Cardiac muscle cell (in vitro differentiated cells and primary cell): Measurements from ENCODE around the gene CHIA. TPM values are rescaled to one million over a fixed set of nuclear protein-coding genes. Genes with fewer than 3 reads are reported as not detected.

ENCODE experiments used
- DNase-seq, 2 donors: peaks; one replicate each; pipeline versions ENCODE4 v3.0.0 to v3.0.0-alpha.2; 2010 to 2017; ENCODE audit warnings: low read depth in 1 of 2, low spot score in 1 of 2
- H3K27ac ChIP-seq: fragments of 200-600 bp; sonication (generic); 2 replicates; pipeline ENCODE4 v1.5.1; 2016
- H3K27me3 ChIP-seq: fragments of 200-600 bp; sonication (generic); 2 replicates; pipeline ENCODE4 v1.6.0; 2016; ENCODE audit warnings: control low read depth
- H3K36me3 ChIP-seq: fragments of 200-600 bp; sonication (generic); 2 replicates; pipeline ENCODE4 v1.5.1; 2016; ENCODE audit warnings: control low read depth
- H3K4me1 ChIP-seq: fragments of 200-600 bp; sonication (generic); 2 replicates; pipeline ENCODE4 v1.8.1; 2017; ENCODE audit warnings: low read depth, mild to moderate bottlenecking, mixed run types
- H3K4me3 ChIP-seq: fragments of 200-600 bp; sonication (generic); 2 replicates; pipeline ENCODE4 v1.5.1; 2016; ENCODE audit warnings: mild to moderate bottlenecking
- H3K9me3 ChIP-seq: fragments of 200-600 bp; sonication (generic); 2 replicates; pipeline ENCODE4 v1.5.1; 2017; ENCODE audit warnings: low read depth, mild to moderate bottlenecking, control low read depth
- CTCF ChIP-seq: IDR thresholded peaks from 2 replicates; pipeline ENCODE4 v1.5.1; 2012; ENCODE audit warnings: low read depth, mild to moderate bottlenecking, low read length
- polyA plus RNA-seq: library from polyadenylated mRNA; unstranded; fragments of >200 nt; fragmentation: Nextera tagmentation; extraction: Ambion mirVana; gene quantifications from 2 replicates; pipeline ENCODE4 v1.2.1, GENCODE V29; 2016
- total RNA-seq: library from RNA; depleted of rRNA; stranded (reverse); fragments of >200 nt; gene quantifications from 2 replicates; pipeline ENCODE4 v1.2.3, GENCODE V29; 2016

The CHIA gene
- total and polyA plus RNA-seq, 2 experiments from 2014 or later: not detected

- H3K4me1 ChIP-seq: peaks cover 8% of the 10 kb centered on the region
- H3K9me3 ChIP-seq: no peaks in the 10 kb centered on the region
- no peaks in the 10 kb centered on the region for H3K36me3 ChIP-seq
- H3K27me3 ChIP-seq: peaks cover 33% of the 10 kb centered on the region
- TF ChIP-seq CTCF: no peak
- no peak overlapping the region for H3K4me3 ChIP-seq
- DNase-seq: no peak
- H3K27ac ChIP-seq: no peak overlapping the region
These were observed 39.1 kb upstream of the CHIA start for GRCh38 chr1:111251570-111251969.

- Histone ChIP-seq H3K27me3 (peaks cover 42% of the 10 kb centered on the region), H3K9me3 (no peaks in the 10 kb centered on the region), H3K36me3 (no peaks in the 10 kb centered on the region), H3K4me3 (no peak overlapping the region), H3K27ac (no peak overlapping the region), H3K4me1 (peaks cover 8% of the 10 kb centered on the region)
- TF ChIP-seq CTCF: no peak
- DNase-seq: no peak
These were observed 37.9 kb upstream of the CHIA start for GRCh38 chr1:111252786-111253185.

GRCh38 chr1:111253876-111254275 is 36.8 kb upstream of the CHIA start:
- no peak for DNase-seq
- Histone ChIP-seq H3K4me1 (peaks cover 8% of the 10 kb centered on the region), H3K9me3 (no peaks in the 10 kb centered on the region), H3K36me3 (no peaks in the 10 kb centered on the region), H3K4me3 (no peak overlapping the region), H3K27me3 (peaks cover 42% of the 10 kb centered on the region), H3K27ac (no peak overlapping the region)
- TF ChIP-seq CTCF: no peak

- H3K4me3 ChIP-seq: no peak overlapping the region
- peaks cover 41% of the 10 kb centered on the region for H3K27me3 ChIP-seq
- no peak overlapping the region for H3K27ac ChIP-seq
- no peak for TF ChIP-seq CTCF
- no peaks in the 10 kb centered on the region for H3K36me3 ChIP-seq
- H3K9me3 ChIP-seq: no peaks in the 10 kb centered on the region
- no peaks in the 10 kb centered on the region for H3K4me1 ChIP-seq
- no peak for DNase-seq
These were observed 33.5 kb upstream of the CHIA start for GRCh38 chr1:111256988-111257658.

GRCh38 chr1:111267801-111268508 is 22.7 kb upstream of the CHIA start:
- H3K27me3 ChIP-seq: no peaks in the 10 kb centered on the region
- TF ChIP-seq CTCF: no peak

More at GRCh38 chr1:111267801-111268508, 22.7 kb upstream of the CHIA start:
- H3K27ac ChIP-seq: no peak overlapping the region
- H3K4me1 ChIP-seq: no peaks in the 10 kb centered on the region
- no peak overlapping the region for H3K4me3 ChIP-seq
- H3K36me3 ChIP-seq: no peaks in the 10 kb centered on the region
- DNase-seq: no peak
- H3K9me3 ChIP-seq: no peaks in the 10 kb centered on the region
